Activated CD8-positive, alpha-beta T cell treated with anti-CD3 and anti-CD28 coated beads, Interleukin-2, amount 10 ng/mL, durations not matched to agents 7 days and 5 days (primary cell): ENCODE results near the gene GOLGA6L22. TPM values are rescaled to one million over a fixed set of nuclear protein-coding genes. Genes with fewer than 3 reads are reported as not detected.
"Not testable (repeated sequence)": the region's sequence is repeated elsewhere in the genome, so short reads cannot be mapped to it uniquely, and the experiment has no call there.

Source experiments
- ATAC-seq: fragments of 150-1000 bp; cut with Tn5 transposase; one replicate; pipeline ENCODE4 v1.10.0; 2021; ENCODE audit warnings: moderate library complexity
- CTCF ChIA-PET: fragments of 350-600 bp; sonication (Branson Sonifier 250); formaldehyde crosslinking; loops from one replicate; lab custom pipeline; 2021; ENCODE audit warnings: antibody characterized with exemption; lab: Charles Lee
- POLR2A ChIA-PET: fragments of 350-600 bp; sonication (Branson Sonifier 250); formaldehyde crosslinking; loops from one replicate; lab custom pipeline; 2021; ENCODE audit warnings: antibody characterized with exemption; lab: Charles Lee
- DNase-seq: peaks from one replicate; pipeline ENCODE4 v3.0.0-alpha.2; 2020
- H3K27ac Mint-ChIP-seq: one replicate; pipeline ENCODE4 v1.8.0; 2021; ENCODE audit warnings: mild to moderate bottlenecking, mixed read lengths
- H3K27me3 Mint-ChIP-seq: one replicate; pipeline ENCODE4 v1.8.0; 2021; ENCODE audit warnings: low read depth, mixed read lengths
- H3K36me3 Mint-ChIP-seq: one replicate; pipeline ENCODE4 v1.8.0; 2021; ENCODE audit warnings: low read depth, mixed read lengths
- H3K4me1 Mint-ChIP-seq: one replicate; pipeline ENCODE4 v1.8.0; 2021; ENCODE audit warnings: low read depth, mixed read lengths
- H3K4me3 Mint-ChIP-seq: one replicate; pipeline ENCODE4 v1.8.0; 2021; ENCODE audit warnings: mild to moderate bottlenecking, mixed read lengths
- H3K9me3 Mint-ChIP-seq: one replicate; pipeline ENCODE4 v1.8.0; 2022; ENCODE audit warnings: mixed read lengths; ENCODE audit not compliant: insufficient read depth
- total RNA-seq, 2 experiments: library from RNA; stranded (reverse); gene quantifications; one replicate each; pipeline ENCODE4 v1.2.3, GENCODE V29; 2021

Gene GOLGA6L22
- total RNA-seq, 2 experiments from 2014 or later, result not detected

GRCh38 chr15:22502272-22502671 is 43.6 kb downstream of the GOLGA6L22 start:
- H3K4me1 Mint-ChIP-seq, DNase-seq, H3K36me3 Mint-ChIP-seq, ATAC-seq, CTCF ChIA-PET, H3K27ac Mint-ChIP-seq, H3K27me3 Mint-ChIP-seq, POLR2A ChIA-PET, H3K9me3 Mint-ChIP-seq, H3K4me3 Mint-ChIP-seq: not testable (repeated sequence)

- CTCF ChIA-PET, H3K4me1 Mint-ChIP-seq, H3K9me3 Mint-ChIP-seq, ATAC-seq, DNase-seq, H3K27me3 Mint-ChIP-seq, H3K4me3 Mint-ChIP-seq, H3K27ac Mint-ChIP-seq, H3K36me3 Mint-ChIP-seq, POLR2A ChIA-PET: not testable (repeated sequence)
These were observed 48.3 kb downstream of the GOLGA6L22 start for GRCh38 chr15:22506959-22507358.

- H3K9me3 Mint-ChIP-seq, H3K27ac Mint-ChIP-seq, H3K36me3 Mint-ChIP-seq, ATAC-seq, H3K4me1 Mint-ChIP-seq, H3K27me3 Mint-ChIP-seq, CTCF ChIA-PET, POLR2A ChIA-PET, DNase-seq, H3K4me3 Mint-ChIP-seq: not testable (repeated sequence)
These were observed 57.4 kb downstream of the GOLGA6L22 start for GRCh38 chr15:22516140-22516539.
